Common myeloid progenitor, CD34-positive (primary cell): ENCODE measurements around the gene FAM227B.

Source experiments
- CTCF ChIA-PET: fragments of 350-600 bp; sonication (Branson Sonifier 250); formaldehyde crosslinking; loops from one replicate; lab custom pipeline; 2021; ENCODE audit warnings: antibody characterized with exemption; lab: Charles Lee
- POLR2A ChIA-PET: fragments of 350-600 bp; sonication (Branson Sonifier 250); formaldehyde crosslinking; loops from one replicate; lab custom pipeline; 2021; ENCODE audit warnings: antibody characterized with exemption; lab: Charles Lee
- DNase-seq, 3 donors: peaks; one replicate each; pipeline versions ENCODE4 v3.0.0 to v3.0.0-alpha.2; 2013
- H3K27ac ChIP-seq, 2 experiments: 1 replicate in 1 of 2; 2 replicates in 1 of 2; pipeline ENCODE4 v1.7.0; 2013; ENCODE audit warnings: inconsistent platforms in 2 of 2, low read length in 2 of 2, mild to moderate bottlenecking in 2 of 2, low read depth in 1 of 2, moderate library complexity in 1 of 2; ENCODE audit not compliant: severe bottlenecking in 2 of 2, insufficient read depth in 1 of 2, poor library complexity in 1 of 2
- H3K27me3 ChIP-seq, 5 experiments: replicated peaks in 2 of 5; 1 replicate in 3 of 5; 2 replicates in 2 of 5; pipeline versions ENCODE4 v1.6.1 to v1.7.0; 2013; ENCODE audit warnings: low read length in 4 of 5, mild to moderate bottlenecking in 2 of 5, moderate library complexity in 2 of 5, inconsistent platforms in 1 of 5; ENCODE audit not compliant: insufficient read depth in 5 of 5, control insufficient read depth in 4 of 5
- H3K36me3 ChIP-seq, 4 experiments: 1 replicate in 2 of 4; 2 replicates in 2 of 4; pipeline versions ENCODE4 v1.6.1 to v1.7.0; 2013; ENCODE audit warnings: low read length in 3 of 4, control low read depth in 1 of 4, mild to moderate bottlenecking in 1 of 4; ENCODE audit not compliant: control insufficient read depth in 4 of 4, insufficient read depth in 4 of 4
- H3K4me1 ChIP-seq, 4 experiments: 1 replicate in 3 of 4; 2 replicates in 1 of 4; pipeline versions ENCODE4 v1.6.1 to v1.7.1; 2013; ENCODE audit warnings: low read length in 3 of 4, mild to moderate bottlenecking in 3 of 4, control low read depth in 1 of 4, inconsistent platforms in 1 of 4, moderate library complexity in 1 of 4; ENCODE audit not compliant: control insufficient read depth in 4 of 4, insufficient read depth in 4 of 4; ENCODE audit errors: control extremely low read depth in 1 of 4
- H3K4me3 ChIP-seq, 7 experiments: 1 replicate in 4 of 7; 2 replicates in 3 of 7; pipeline versions ENCODE4 v1.5.1 to v1.7.0; 2013; ENCODE audit warnings: mild to moderate bottlenecking in 7 of 7, low read length in 6 of 7, moderate library complexity in 6 of 7, inconsistent platforms in 2 of 7, low read depth in 2 of 7, control low read depth in 1 of 7; ENCODE audit not compliant: insufficient read depth in 4 of 7, control insufficient read depth in 1 of 7; ENCODE audit errors: extremely low read depth in 1 of 7
- H3K9me3 ChIP-seq, 5 experiments: 1 replicate in 4 of 5; 2 replicates in 1 of 5; pipeline versions ENCODE4 v1.6.1 to v1.7.1; 2013; ENCODE audit warnings: low read length in 4 of 5, mild to moderate bottlenecking in 2 of 5, inconsistent platforms in 1 of 5, low read depth in 1 of 5, moderate library complexity in 1 of 5; ENCODE audit not compliant: control insufficient read depth in 4 of 5, insufficient read depth in 2 of 5; ENCODE audit errors: control extremely low read depth in 1 of 5
- WGBS: methylation state at CpG from one replicate; pipeline ENCODE4 v1.1.5; 2013; ENCODE audit not compliant: insufficient coverage; 5-methylcytosine and 5-hydroxymethylcytosine counted together

Gene FAM227B

GRCh38 chr15:49327927-49328326 is 292.7 kb downstream of the FAM227B start:
- 100% methylated on average over 3 of the region's 4 CpGs for WGBS
- peaks cover 2 to 23% (median 9%) of the 10 kb centered on the region in 4 experiments for H3K36me3 ChIP-seq
- POLR2A ChIA-PET = no interaction called here
- H3K4me3 ChIP-seq = no peak overlapping the region
- H3K27ac ChIP-seq = no peak overlapping the region
- DNase-seq = no peak
- no peaks in the 10 kb centered on the region for H3K4me1 ChIP-seq
- H3K27me3 ChIP-seq = no peaks in the 10 kb centered on the region
- CTCF ChIA-PET = interaction anchor here (1.0 to 1.4 kb wide), 2 partner anchors 11 to 42 kb away, joined by 3 read pairs; no protein-coding TSS in a partner anchor
- no peaks in the 10 kb centered on the region for H3K9me3 ChIP-seq

GRCh38 chr15:49323207-49323606 is 297.4 kb downstream of the FAM227B start:
- CTCF ChIA-PET = no interaction called here
- peaks cover 0 to 3% (median 0%) of the 10 kb centered on the region in 4 experiments for H3K4me1 ChIP-seq
- POLR2A ChIA-PET = interaction anchor here (0.5 kb wide), 1 partner anchor 12 kb away, joined by 5 read pairs; no protein-coding TSS in a partner anchor
- no peak overlapping the region for H3K4me3 ChIP-seq
- no CpG with 5 or more reads among the region's 1 CpG for WGBS
- no peak overlapping the region for H3K27ac ChIP-seq
- peaks cover 14 to 41% (median 30%) of the 10 kb centered on the region in 4 experiments for H3K36me3 ChIP-seq
- no peak for DNase-seq
- H3K27me3 ChIP-seq = no peaks in the 10 kb centered on the region
- no peaks in the 10 kb centered on the region for H3K9me3 ChIP-seq

GRCh38 chr15:49320351-49320750 is 300.3 kb downstream of the FAM227B start:
- ChIA-PET CTCF (interaction anchor here (1.1 to 1.5 kb wide), 2 partner anchors 11 to 15 kb away, joined by 3 read pairs; no protein-coding TSS in a partner anchor), POLR2A (no interaction called here)
- Histone ChIP-seq H3K4me3 (no peak overlapping the region), H3K4me1 (peaks cover 0 to 3% (median 0%) of the 10 kb centered on the region in 4 experiments), H3K27me3 (no peaks in the 10 kb centered on the region), H3K36me3 (peaks cover 12 to 39% (median 30%) of the 10 kb centered on the region in 4 experiments), H3K9me3 (no peaks in the 10 kb centered on the region), H3K27ac (no peak overlapping the region)
- WGBS = no CpG with 5 or more reads among the region's 1 CpG
- no peak for DNase-seq

- POLR2A ChIA-PET = no interaction called here
- H3K27ac ChIP-seq = no peak overlapping the region
- H3K27me3 ChIP-seq = no peaks in the 10 kb centered on the region
- 100% methylated on average over 2 of the region's 2 CpGs for WGBS
- H3K4me1 ChIP-seq = no peaks in the 10 kb centered on the region
- no peak overlapping the region for H3K4me3 ChIP-seq
- CTCF ChIA-PET = no interaction called here
- peaks cover 14 to 36% (median 24%) of the 10 kb centered on the region in 4 experiments for H3K36me3 ChIP-seq
- DNase-seq = no peak
- peaks cover 0 to under 1% (median 0%) of the 10 kb centered on the region in 5 experiments for H3K9me3 ChIP-seq
Observed at GRCh38 chr15:49315391-49315823, 305.2 kb downstream of the FAM227B start.

GRCh38 chr15:49314716-49315115 is 305.9 kb downstream of the FAM227B start:
- WGBS = no CpG with 5 or more reads among the region's 1 CpG
- POLR2A ChIA-PET = no interaction called here
- Histone ChIP-seq H3K27ac (no peak overlapping the region), H3K4me1 (no peaks in the 10 kb centered on the region), H3K9me3 (peaks cover 0 to 3% (median 0%) of the 10 kb centered on the region in 5 experiments), H3K27me3 (no peaks in the 10 kb centered on the region), H3K36me3 (peaks cover 8 to 29% (median 18%) of the 10 kb centered on the region in 4 experiments), H3K4me3 (no peak overlapping the region)
- CTCF ChIA-PET = no interaction called here
- no peak for DNase-seq

GRCh38 chr15:49313650-49314049 is 307.0 kb downstream of the FAM227B start:
- H3K9me3 ChIP-seq = peaks cover 0 to 3% (median 0%) of the 10 kb centered on the region in 5 experiments
- WGBS = 100% methylated on average over 1 of the region's 1 CpG
- ChIA-PET POLR2A (no interaction called here), CTCF (no interaction called here)
- no peaks in the 10 kb centered on the region for H3K27me3 ChIP-seq
- H3K36me3 ChIP-seq = peaks cover 5 to 23% (median 11%) of the 10 kb centered on the region in 4 experiments
- no peak overlapping the region for H3K27ac ChIP-seq
- H3K4me3 ChIP-seq = no peak overlapping the region
- DNase-seq = no peak
- no peaks in the 10 kb centered on the region for H3K4me1 ChIP-seq

GRCh38 chr15:49309889-49310288 is 310.7 kb downstream of the FAM227B start:
- H3K36me3 ChIP-seq = peaks cover 4 to 28% (median 14%) of the 10 kb centered on the region in 4 experiments
- POLR2A ChIA-PET = no interaction called here
- H3K4me1 ChIP-seq = no peaks in the 10 kb centered on the region
- H3K27me3 ChIP-seq = no peaks in the 10 kb centered on the region
- no peak overlapping the region for H3K27ac ChIP-seq
- H3K4me3 ChIP-seq = no peak overlapping the region
- H3K9me3 ChIP-seq = peaks cover 0 to 3% (median 0%) of the 10 kb centered on the region in 5 experiments
- DNase-seq = no peak
- CTCF ChIA-PET = interaction anchor here (1.5 kb wide), 1 partner anchor 22 kb away, joined by 4 read pairs; no protein-coding TSS in a partner anchor
